ENCODE measurements around the gene EFNA2.

EFNA2 gene

DNA sequence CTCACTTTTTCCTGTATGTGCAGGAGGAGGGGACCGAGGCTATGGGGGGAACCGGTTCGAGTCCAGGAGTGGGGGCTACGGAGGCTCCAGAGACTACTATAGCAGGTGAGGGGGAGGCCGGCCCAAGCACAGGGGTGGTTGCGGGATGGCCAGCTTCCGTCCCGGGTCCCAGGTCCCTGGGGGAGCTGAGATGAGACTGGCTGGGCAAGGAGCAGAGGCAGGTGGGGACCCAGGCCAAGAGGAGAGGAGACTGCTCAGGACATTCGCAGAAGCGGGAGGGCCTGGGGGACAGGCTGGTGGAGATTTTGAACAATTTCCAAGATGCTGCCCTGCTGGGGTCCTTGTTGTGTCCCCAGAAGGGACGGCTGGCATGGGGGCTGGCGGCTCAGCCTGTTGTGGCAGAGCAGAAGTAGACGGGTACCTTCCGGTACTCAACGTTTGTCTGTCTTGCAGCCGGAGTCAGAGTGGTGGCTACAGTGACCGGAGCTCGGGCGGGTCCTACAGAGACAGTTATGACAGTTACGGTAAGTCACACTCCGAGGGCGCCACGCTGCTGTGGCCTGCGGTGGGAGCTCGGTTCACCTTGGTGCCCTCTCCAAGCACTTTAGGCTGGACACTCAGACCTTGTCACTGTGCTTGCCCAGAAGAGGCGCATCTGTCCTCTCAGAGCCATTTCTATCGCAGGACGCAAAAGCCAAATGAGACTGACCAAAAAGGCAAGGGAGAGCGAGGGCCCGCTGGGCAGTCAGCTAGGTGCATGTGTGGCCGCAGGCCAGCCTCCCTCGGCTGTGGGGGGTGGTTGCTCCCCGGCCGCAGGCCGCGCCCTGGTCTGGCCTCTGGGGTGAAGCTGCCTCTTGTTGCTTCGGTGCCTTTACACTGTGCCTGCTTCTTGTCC is 13.9 kb upstream of the EFNA2 start:
- no peak for DNase-seq (ENCODE audit: low read depth in 1 of 2, low spot score in 1 of 2)

GRCh38 chr19:1272423-1273262 is 13.0 kb upstream of the EFNA2 start:
- DNase-seq (ENCODE audit: low read depth in 1 of 2, low spot score in 1 of 2) = no peak

DNA sequence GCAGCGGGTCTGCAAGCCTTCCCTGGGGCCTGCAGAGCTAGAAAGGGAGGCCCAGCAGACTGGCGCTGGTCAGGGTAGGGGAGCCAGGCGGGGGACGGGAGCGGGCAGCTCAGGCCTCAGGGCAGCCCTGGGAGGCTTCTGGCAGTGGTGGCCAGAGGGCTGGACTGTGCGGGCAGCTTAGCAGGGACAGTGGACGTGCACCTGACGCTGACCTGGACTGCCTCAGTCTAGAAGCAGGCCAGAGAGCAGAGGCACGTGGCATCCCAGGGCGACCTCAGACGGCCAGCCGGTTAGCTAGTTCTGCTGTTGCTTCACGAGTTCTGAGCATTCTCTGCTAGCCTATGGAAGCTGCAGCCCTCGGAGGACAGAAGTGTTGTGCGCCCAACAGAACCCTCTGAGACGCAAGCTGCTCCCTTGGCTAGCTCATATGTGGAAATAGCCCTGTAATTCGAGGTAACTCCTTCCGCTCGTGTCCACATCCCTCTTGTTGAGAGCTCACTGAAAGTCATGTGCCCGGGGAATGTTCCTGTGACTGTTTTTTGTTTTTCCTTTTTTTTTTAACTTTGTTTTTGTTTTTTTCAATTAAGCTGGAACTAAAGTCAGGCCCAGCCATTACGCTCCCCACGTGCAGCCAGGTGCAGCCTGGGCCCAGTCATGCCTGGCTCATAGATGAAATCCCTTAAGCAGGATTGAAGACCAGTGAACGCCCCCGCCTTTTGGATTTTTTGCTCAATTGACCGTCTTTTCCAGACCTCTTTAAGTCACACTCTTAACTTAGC is 12.2 kb upstream of the EFNA2 start:
- no peak for DNase-seq (ENCODE audit: low read depth in 1 of 2, low spot score in 1 of 2)

DNA sequence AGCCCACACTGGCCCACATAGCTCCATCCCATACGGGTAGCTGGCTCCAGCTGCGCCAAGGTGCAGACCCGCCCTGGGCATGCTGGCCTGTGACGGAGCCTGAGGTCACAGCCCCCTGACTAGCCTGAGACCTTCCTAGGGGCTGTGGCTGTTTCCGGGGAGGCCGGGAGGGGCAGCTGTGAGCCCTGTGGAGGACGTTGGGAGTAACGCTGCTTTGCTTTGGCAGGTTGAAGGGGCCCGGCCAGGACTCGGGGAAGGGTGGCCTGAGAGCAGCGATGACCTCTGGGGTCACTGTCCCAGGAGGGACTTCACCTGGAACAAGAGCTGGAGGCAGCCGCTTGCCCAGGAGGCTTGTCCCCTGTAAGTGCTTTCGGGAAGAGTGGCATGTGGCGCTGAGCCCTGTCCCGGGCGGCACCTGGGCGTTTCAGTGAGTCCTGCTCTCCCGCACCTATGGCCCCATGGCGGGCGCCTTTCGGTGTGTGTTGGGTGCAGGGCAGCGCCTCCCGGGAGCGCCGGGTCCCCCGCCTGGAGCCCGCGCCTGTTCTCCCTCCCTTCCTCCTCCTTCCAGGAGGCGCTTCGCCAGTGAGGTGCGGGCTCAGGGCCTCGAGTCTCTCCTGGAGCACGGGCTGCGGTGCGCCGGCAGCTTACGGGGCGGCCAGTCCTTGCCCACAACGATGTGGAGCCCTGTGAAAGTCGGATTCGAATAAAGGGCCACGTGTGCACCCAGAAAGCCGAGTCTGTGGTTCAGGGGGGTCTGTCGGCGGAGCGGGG is 11.4 kb upstream of the EFNA2 start:
- no peak for DNase-seq (ENCODE audit: low read depth in 1 of 2, low spot score in 1 of 2)

GRCh38 chr19:1274852-1275259 is 10.8 kb upstream of the EFNA2 start:
- no peak for DNase-seq (ENCODE audit: low read depth in 1 of 2, low spot score in 1 of 2)

DNA sequence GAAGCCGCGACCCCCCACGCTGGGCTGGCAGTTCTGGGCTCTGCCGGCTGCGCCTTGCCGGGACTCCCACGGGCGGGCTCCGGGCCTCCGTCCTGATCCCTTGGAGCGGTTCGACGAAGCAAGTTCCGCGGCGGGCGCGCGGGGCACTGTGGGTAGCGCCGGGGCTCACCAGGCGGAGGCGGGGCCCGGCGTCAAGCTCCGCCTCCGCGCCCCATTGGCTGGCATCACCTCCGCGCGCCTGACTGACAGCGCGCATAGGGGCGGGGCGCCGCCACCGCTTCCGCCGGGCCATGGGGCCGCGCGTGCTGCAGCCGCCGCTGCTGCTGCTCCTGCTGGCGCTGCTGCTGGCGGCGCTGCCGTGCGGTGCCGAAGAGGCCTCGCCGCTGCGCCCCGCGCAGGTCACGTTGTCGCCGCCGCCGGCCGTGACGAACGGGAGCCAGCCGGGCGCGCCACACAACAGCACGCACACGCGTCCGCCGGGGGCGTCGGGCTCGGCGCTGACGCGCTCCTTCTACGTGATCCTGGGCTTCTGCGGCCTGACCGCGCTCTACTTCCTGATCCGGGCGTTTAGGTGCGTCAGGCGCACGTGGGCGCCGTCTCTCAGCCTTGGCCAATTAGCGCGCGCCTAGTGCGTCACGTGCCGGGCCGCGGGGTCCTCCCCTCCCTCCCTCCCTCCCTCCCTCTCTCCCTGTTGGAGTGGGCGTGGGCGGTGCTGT is 10.3 kb upstream of the EFNA2 start, which contains the start of gene FAM174C:
Gene FAM174C (plus strand): TSS at position 271 of the 716 bp plus-strand sequence. CDS start 20 bp downstream, at position 291.
- peak; percentile 87 to 94 for DNase-seq (ENCODE audit: low read depth in 1 of 2, low spot score in 1 of 2)

DNA sequence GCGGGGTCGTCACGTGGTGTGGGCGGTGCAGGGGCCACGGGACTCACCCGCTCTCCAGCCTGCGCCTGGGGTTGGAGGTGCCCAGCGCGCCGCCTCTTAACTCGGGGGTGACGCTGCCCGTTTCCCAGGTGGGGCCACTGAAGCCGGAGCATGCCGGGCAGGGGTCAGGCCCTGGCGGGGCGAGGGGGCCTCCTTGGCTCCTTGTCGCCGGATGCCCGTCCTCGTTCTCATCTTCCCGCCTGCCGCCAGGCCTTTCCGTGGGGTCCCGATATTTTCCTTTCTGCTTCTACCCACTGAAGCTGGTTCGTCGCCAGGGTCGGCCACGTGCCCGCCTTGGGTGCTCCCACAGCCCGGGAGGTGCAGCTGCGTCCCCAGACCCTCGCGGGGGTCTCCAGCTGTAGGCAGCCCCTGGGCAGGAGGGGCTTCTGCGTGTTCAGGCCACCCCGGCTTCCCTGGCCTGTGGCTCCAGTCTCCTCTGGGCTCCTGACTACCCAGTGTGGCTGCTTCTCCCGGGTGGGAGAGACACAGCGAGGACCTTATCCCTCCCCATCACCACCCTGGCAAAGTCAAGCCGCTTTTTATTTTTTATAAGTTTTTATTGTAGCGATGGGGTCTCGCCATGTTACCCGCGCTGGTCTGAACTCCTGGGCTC is 9.6 kb upstream of the EFNA2 start:
- no peak for DNase-seq (ENCODE audit: low read depth in 1 of 2, low spot score in 1 of 2)

GRCh38 chr19:1276628-1277022 is 9.0 kb upstream of the EFNA2 start:
- DNase-seq (ENCODE audit: low read depth in 1 of 2, low spot score in 1 of 2) = no peak

GRCh38 chr19:1277061-1277460 is 8.6 kb upstream of the EFNA2 start:
- no peak for DNase-seq (ENCODE audit: low read depth in 1 of 2, low spot score in 1 of 2)

- DNase-seq (ENCODE audit: low read depth in 1 of 2, low spot score in 1 of 2) = no peak
These were observed 7.6 kb upstream of the EFNA2 start for GRCh38 chr19:1278074-1278473.

DNA sequence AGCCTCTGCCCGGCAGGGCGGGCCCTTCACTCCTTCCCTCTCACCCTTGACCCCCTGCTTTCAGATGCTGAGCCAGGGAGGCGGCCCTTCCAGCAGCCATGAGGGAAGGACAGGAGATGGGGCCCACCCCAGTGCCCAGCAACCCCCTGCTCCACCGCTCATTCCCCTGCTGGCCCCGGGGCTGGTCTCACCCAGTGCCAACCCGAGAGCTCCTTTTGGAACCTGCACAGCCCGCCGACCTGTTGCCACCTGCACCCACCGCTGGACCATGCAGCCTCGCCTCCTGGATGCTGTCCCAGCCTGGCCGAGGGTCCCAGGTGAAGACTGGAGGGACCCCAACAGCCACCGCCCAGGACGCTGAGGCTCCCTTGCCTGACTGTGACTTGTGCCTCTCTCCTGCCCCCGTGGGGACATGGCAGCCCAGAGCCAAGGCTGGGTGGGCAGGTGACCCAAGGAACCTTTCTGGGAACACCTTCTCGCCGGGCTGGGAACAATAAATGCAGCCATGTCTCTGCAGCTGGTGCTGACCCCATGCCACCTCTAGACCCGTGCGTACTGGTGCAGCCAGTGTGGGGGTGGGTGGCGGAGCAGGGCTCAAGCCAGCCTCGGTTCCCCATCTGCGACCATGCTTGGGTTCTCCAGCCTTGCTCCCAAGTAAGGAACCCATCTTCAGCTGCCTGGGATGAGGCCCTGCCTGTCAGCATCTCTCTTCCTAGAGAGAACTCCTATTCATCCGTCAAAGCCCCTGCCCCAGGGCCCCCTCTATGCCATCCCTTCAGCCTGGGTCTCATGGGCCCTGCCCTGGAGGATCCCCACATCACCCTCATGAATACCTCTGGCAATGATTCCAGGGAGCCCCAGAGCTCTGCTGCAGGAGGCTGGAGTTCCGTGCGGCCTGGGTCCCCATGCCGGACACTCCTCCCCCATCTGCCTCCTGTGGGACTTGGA is 6.7 kb upstream of the EFNA2 start:
- no peak for DNase-seq (ENCODE audit: low read depth in 1 of 2, low spot score in 1 of 2)

DNA sequence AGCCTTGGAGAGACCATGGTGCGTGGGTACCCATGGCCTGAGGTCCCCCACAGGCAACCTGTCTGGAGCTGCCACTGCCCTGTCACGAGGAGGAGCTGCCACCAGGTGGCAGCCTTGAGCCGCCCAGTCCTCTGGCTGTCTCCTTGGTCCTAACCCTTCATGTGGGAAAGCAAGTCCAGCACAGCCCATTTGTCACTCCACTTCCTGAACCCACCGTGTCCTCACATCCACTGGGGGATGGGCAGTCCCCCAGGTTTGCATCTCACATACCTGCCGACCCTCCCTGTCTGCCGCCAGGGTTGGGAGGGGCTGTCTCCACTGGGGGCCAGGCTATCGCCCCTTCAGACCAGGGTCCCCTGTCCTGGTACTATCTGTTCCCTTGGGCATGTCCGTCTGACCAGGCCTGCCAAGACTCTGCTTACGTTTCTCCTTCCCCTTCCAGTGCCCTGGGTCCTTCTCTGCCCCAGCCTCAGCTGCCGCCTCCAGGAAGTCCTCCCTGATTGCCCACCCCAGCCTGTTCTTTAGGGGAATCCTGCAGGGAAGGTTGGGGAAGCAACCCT is 5.8 kb upstream of the EFNA2 start:
- DNase-seq (ENCODE audit: low read depth in 1 of 2, low spot score in 1 of 2) = peak; percentile 55 to 67

DNA sequence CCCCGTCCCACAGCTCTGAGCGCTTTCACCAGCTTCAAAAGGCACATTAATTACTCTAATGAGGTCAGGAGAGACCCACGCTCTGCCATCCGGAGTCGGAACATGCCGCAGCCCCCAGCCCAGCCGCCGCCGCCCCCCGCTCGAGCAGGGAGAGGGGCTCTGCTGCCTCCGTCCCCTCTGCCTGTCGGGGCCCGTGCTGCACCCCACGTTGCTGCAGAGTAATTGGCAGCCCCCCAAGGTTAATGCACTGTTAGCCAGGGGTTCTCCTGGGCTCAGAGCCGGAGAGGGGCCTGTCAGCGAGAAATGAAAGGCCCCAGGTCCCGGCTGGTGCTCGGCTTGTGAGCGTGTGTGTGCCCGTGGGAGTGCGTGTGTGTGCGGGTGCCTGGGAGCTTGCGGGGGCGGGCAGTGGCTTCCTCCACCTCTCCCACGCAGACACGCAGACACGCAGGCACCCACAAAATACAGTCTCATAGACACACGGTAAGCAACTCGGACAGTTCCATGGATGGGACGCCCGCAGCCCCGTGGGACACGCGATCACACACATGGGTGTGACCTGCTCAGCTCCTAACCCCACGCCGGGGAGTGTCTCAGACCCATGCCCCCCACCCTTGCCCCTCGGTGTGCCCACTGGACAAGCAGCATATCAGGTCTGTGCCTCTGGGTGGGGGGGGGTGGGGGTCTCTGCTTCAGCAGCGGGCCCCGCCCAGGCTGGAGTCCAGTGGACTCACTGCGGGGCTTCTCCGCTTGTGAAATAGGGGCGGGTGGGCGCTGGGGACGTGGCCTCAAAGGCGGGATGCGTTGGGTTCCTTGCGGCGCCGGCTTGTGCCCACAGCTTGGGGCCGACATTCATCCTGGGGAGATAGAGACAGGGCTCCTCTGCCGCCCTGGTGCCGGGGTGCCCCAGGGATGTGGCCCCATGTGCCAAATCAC is 4.8 kb upstream of the EFNA2 start:
- DNase-seq (ENCODE audit: low read depth in 1 of 2, low spot score in 1 of 2) = no peak

GRCh38 chr19:1281569-1282287 is 3.9 kb upstream of the EFNA2 start:
- no peak for DNase-seq (ENCODE audit: low read depth in 1 of 2, low spot score in 1 of 2)

DNA sequence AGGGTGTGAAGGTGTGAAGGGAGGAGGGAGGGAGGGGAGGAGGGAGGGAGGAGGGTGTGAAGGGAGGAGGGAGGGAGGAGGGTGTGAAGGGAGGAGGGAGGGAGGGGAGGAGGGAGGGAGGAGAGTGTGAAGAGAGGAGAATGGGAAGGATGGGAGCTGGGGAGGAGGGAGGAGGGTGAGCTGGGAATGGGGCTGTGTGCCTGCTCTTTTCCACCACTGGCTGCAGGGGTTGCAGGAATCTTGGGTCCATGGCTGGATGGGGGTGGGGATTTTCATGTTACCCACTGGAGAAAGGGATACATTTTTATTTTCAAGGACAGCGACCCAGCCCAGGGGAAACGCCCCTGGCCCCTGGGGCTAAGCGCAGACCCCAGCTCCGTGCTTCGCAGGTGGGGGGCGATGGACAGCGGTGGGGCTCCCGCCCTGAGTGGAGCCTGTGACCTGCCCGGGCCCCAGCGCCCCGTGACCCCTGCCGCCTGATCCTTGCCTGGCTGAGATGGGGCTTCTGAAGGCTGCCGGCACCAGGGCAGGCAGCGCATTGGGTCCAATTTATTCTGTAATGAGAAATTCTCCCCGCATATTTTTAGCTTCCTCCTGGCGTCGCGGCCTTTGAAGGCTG is 3.0 kb upstream of the EFNA2 start:
- no peak for DNase-seq (ENCODE audit: low read depth in 1 of 2, low spot score in 1 of 2)
